NCI-H2227 treated with DMSO at 0.1 percent for 48 hours (cell line): ENCODE results near the gene PROKR1.
A peak's percentile ranks its signal among the peaks of the same experiment; 100 is the strongest.
"Not testable (repeated sequence)": the region's sequence is repeated elsewhere in the genome, so short reads cannot be mapped to it uniquely, and the experiment has no call there.

ENCODE experiments used
- DNase-seq: peaks from one replicate; lab custom pipeline; 2025; lab: John Stamatoyannopoulos, UW

Gene PROKR1

GRCh38 chr2:68643011-68643873 is at the start of gene PROKR1:
PROKR1 (plus strand) TSS chr2:68643579; CDS start chr2:68645822, 2,243 bp downstream.
- no peak for DNase-seq

DNA sequence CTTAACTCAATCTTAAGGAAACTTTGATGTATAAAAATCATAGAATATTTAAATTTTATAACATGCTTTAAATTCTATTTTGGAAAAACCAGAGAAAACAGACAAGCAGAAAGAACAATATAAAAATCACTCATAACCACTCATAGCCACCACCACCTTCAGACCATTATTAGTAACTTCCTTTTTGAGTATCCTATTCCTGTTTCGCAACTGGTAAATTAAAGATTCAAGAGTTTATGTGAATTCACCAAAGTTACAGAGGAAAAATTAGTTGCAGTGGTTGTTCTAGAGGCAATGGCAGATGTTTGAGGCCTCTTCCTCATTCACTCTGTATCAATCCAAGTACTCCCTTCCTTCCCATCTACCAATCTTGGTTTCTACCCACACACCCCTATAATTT is 49.3 kb upstream of the PROKR1 start:
- DNase-seq = no peak

DNA sequence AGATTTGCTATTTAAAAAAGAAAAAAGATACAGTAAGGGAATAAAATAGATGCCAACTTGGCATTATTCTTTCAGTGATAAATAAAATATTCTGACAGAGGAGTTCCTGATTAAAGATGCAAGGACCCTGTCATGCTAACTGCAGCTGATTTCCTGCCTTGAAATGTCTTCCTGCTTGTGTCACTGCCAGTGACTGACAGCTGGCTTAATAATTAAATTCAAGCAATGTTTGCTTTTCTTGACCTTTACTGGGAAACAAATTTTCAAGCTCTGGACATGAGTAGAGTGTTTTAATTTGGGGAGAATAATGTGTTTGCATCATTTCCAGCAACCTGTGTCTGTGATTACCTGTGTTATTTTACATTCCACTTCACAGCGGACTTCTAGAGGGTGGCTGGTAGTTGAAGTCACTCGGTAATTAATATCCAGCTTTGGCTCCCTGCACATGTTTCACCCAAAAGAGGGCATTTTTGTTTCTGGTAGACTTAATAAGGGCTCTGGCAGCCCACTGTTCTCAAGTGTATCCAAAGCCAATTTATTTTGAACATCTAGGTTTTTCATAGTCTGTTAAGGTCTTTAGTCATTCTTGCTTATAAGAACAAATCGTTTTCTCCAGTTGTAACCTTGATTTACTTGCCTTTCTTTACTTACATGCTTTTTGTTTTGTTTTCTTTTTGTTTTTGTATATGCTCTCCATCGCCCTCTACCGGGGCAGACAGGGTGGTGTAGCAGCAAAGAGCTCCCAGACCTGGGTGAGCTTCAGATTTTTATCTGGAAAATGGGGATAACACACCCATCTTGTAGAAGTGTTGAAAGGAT is 48.5 kb upstream of the PROKR1 start:
- peak; percentile 20 for DNase-seq

DNA sequence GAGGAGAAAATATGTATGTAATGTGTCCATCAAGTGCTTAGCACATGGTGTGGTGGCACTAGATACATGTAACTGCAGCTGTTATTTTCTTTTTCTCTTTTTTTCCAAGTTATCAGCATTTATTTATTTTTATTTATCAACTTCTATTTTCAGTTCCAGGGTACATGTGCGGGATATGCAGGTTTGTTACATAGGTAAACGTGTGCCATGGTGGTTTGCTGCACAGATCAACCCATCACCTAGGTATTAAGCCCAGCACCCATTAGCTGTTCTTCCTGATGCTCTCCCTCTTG is 47.9 kb upstream of the PROKR1 start:
- not testable (repeated sequence) for DNase-seq

DNA sequence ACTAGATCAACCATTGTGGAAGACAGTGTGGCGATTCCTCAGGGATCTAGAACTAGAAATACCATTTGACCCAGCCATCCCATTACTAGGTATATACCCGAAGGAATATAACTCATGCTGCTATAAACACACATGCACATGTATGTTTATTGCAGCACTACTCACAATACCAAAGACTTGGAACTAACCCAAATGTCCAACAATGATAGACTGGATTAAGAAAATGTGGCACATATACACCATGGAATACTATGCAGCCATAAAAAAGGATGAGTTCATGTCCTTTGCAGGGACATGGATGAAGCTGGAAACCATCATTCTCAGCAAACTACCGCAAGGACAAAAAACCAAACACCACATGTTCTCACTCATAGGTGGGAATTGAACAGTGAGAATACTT is 42.9 kb upstream of the PROKR1 start:
- DNase-seq = not testable (repeated sequence)

DNA sequence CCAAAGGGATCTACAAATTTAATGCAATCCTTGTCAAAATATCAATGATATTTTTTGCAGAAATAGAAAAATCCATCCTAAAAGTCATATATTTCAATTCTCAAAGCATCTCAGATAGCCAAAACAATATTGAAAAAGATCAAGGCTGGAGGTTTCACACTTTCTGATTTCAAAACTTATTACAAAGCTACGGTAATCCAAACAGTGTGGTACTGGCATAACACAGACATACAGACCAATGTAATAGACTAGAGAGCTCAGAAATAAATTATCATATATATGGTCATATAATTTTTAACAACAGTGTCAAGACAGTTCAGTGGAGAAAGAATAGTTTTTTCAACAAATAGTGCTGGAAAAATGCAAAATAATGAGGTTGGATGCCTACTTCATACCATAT is 40.3 kb upstream of the PROKR1 start:
- no peak for DNase-seq

DNA sequence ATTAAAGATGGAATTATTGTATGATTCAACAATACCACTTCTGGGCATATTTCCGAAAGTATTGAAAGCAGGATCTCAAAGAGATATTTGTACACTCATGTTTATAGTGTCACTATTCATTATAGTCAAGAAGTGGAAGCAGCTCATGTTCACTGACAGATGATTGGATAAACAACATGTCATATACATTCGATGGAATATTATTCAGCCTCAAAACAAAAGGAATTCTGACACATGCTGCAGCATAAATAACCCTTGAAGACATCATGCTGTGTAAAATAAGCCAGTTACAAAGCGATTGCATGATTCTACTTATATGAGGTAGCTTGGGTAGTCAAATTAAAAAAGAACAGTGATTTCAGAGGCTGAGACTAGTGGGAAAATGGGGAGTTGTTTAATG is 39.3 kb upstream of the PROKR1 start:
- no peak for DNase-seq

DNA sequence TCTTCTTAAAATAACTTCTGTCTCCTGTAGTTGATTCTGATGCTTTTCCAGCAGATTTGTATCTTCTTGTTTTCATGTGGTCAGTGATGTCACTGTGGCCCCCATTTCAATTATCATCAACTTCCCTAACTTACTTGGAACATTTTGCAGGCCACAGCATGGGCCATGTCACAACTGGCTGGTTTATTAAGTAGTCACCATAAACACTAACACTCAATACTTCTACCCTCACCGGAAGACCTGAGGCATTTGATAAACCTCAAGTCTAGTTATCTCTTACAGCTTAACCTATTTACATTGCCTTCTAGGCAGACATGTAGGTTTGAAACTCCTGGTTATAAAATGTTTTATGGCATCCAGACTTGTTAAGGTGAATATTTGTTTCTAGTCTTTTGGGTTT is 37.4 kb upstream of the PROKR1 start:
- no peak for DNase-seq

- no peak for DNase-seq
These were observed 36.6 kb upstream of the PROKR1 start for GRCh38 chr2:68606759-68607158.

DNA sequence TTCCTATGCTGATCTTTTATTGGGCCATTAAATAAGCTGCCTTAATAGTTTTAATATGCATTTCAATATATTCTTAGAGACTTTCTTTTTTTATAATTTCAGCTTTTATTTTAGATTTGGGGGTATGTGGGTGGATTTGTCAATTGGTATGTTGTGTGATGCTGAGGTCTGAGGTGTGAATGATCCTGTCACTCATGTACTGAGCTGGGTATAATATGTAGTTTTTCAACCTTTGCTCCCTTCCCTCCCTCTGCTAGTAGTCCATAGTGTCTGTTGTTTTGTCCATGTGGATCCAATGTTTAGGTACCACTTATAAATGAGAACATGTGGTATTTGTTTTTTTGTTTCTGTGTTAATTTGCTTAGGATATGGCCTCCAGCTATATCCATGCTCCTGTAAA is 35.5 kb upstream of the PROKR1 start:
- no peak for DNase-seq

GRCh38 chr2:68612765-68613519 is 30.4 kb upstream of the PROKR1 start:
- DNase-seq = no peak

DNA sequence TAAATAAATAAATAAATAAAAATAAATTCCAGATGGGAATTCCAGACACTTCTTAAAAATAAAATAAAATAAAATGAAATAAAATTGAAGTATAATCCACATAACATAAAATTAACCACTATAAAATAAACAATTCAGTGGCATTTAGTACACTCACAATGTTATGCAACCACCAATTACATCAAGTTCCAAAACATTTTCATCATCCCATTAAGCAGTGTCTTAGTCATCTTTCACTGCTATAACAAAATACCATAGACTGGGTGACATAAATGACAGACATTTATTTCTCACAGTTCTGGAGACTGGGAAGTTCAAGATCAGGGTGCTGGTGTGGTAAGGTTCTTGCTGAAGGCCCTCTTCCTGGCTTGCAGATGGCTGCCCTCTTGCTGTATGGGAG is 22.6 kb upstream of the PROKR1 start:
- no peak for DNase-seq

DNA sequence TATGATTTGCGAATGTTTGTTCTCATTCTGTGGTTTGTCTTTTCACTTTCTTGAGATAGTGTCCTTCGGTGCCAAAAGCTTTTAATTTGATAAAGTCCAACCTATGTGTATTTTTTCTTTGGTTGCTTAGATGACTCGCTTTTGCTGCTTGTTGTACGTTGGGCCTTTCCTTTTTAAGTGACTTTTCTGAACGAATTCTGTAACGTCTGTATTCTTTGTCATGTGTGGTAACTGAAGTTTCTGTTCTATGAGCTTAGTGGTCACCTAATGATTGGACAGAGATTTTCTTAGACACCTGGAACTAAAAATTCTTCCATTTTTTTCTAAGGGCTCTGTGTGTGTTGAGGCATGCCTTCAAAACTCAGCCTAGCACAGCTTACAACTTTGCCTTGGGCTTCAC is 19.6 kb upstream of the PROKR1 start:
- DNase-seq = no peak

- DNase-seq = no peak
These were observed 15.8 kb upstream of the PROKR1 start for GRCh38 chr2:68627615-68628014.

GRCh38 chr2:68632021-68632420 is 11.4 kb upstream of the PROKR1 start:
- no peak for DNase-seq

DNA sequence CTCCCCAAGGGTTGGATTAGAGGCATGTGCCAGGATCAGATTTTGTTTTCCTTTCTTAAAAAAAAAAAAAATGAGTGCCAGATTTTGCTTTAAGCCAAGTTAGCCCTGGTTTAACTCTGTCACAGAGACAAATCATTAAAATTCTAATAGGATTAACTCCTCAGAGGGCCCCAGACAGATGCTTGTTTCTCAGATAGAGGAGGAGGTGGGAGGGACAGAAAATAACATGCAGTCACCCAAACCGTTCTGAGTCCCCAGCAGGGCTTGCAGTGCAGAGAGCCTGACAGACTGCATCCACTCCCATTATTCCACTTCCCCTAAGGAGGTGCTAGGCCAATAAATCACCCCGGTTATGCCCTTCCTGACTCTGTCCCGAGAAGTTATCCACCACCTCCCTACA is 6.3 kb upstream of the PROKR1 start:
- DNase-seq = no peak

GRCh38 chr2:68643874-68644485 is 601 bp downstream of the PROKR1 start:
- no peak for DNase-seq

- no peak for DNase-seq
These were observed 2.1 kb downstream of the PROKR1 start for GRCh38 chr2:68645523-68645922.

GRCh38 chr2:68646303-68646702 is 2.9 kb downstream of the PROKR1 start:
- no peak for DNase-seq

GRCh38 chr2:68650645-68651044 is 7.3 kb downstream of the PROKR1 start:
- no peak for DNase-seq

DNA sequence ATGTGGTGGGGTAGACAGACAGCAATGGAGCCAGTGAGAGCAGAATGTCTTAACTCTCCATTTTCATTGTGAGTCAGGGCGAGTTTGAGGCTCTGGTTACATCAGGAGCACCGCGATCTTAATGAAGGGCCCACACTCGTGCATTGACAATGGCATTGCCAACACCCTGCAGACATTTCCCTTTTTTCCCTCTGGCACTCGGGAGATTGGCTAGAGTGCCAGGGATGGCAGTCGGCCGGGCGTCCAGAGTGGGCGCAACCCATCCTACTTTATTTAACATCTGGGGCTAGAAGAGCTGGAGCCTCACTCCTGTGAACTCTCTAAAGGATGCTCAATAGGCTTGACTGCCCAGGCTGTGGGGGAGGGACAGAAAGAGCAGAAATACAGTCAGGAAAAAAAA is 9.7 kb downstream of the PROKR1 start:
- DNase-seq = no peak

- no peak for DNase-seq
These were observed 10.2 kb downstream of the PROKR1 start for GRCh38 chr2:68653538-68653982.
